Gastrocnemius medialis (tissue), 4 donors: ENCODE results near the gene VWA8. TPM values are rescaled to one million over a fixed set of nuclear protein-coding genes. Genes with fewer than 3 reads are reported as not detected.

ENCODE experiments used
- ATAC-seq, 2 donors: fragments of 150-250 bp; one replicate each; pipeline ENCODE4 v1.9.1; 2016
- DNase-seq, 2 donors: peaks; one replicate each; pipeline ENCODE4 v3.0.0-alpha.2; 2019
- H3K27ac ChIP-seq, 4 donors: fragments of 200-600 bp; sonication (generic); 1 replicate in 1 of 4; 2 replicates in 3 of 4; pipeline ENCODE4 v1.5.1; 2016 to 2018; ENCODE audit warnings: mild to moderate bottlenecking in 2 of 4, moderate library complexity in 1 of 4
- H3K27me3 ChIP-seq, 3 donors: fragments of 200-600 bp; sonication (generic) in 2 of 3; 1 replicate in 1 of 3; 2 replicates in 2 of 3; pipeline versions ENCODE4 v1.5.1 to v1.6.0; 2016 to 2019; ENCODE audit warnings: mild to moderate bottlenecking in 1 of 3, moderate library complexity in 1 of 3
- H3K36me3 ChIP-seq, 2 donors: fragments of 200-600 bp; sonication (generic) in 1 of 2; one replicate each; pipeline ENCODE4 v1.5.1; 2017 to 2018
- H3K4me1 ChIP-seq, 2 donors: fragments of 200-600 bp; sonication (generic) in 1 of 2; one replicate each; pipeline ENCODE4 v1.5.1; 2016 to 2017; ENCODE audit warnings: mild to moderate bottlenecking in 2 of 2
- H3K4me3 ChIP-seq, 4 donors: fragments of 200-600 bp; sonication (generic) in 3 of 4; 1 replicate in 1 of 4; 2 replicates in 3 of 4; pipeline ENCODE4 v1.5.1; 2016 to 2019; ENCODE audit warnings: mild to moderate bottlenecking in 2 of 4
- H3K9me3 ChIP-seq, 3 donors: fragments of 200-600 bp; sonication (generic) in 2 of 3; 1 replicate in 1 of 3; 2 replicates in 2 of 3; pipeline ENCODE4 v1.5.1; 2016 to 2019
- CTCF ChIP-seq, 5 experiments: fragments of 450-650 bp in 3 of 5; fragments of 200-600 bp in 2 of 5; sonication (generic) in 2 of 5; IDR thresholded peaks in 4 of 5; conservative IDR thresholded peaks in 1 of 5; 1 replicate in 4 of 5; 2 replicates in 1 of 5; pipeline ENCODE4 v1.5.1; 2016 to 2019; ENCODE audit warnings: antibody characterized with exemption in 5 of 5, mild to moderate bottlenecking in 3 of 5, moderate library complexity in 3 of 5
- POLR2A ChIP-seq, 2 donors: fragments of 450-650 bp; IDR thresholded peaks; one replicate each; pipeline ENCODE4 v1.6.1; 2017; ENCODE audit warnings: antibody characterized with exemption in 2 of 2, mild to moderate bottlenecking in 2 of 2, moderate library complexity in 2 of 2
- in situ Hi-C, 4 donors: fragments of 200-750 bp; cut with MboI; loops; one replicate each; pipeline versions ENCODE4 v1.15.0 to v1.8.0; 2017; ENCODE audit warnings: low sequenced_read_pairs in 4 of 4
- intact Hi-C: fragments of 100-400 bp; cut with DNase I; formaldehyde crosslinking; loops from one replicate; pipeline ENCODE4 v1.15.1; 2023; ENCODE audit warnings: low total_unique reads
- total RNA-seq, 4 donors: library from RNA; depleted of rRNA; stranded (reverse); fragments of >200 nt; gene quantifications; one replicate each; pipeline versions ENCODE4 v1.1.0 to v1.2.3, GENCODE V29; 2016

The VWA8 gene
- total RNA-seq, 4 donors from 2014 or later = 24.7 to 37.9 (median 29.7) TPM

GRCh38 chr13:41645331-41645730, 315.6 kb downstream of the VWA8 start:
- Histone ChIP-seq H3K4me1 (peaks cover 14 to 43% of the 10 kb centered on the region in 2 donors), H3K27me3 (no peaks in the 10 kb centered on the region), H3K27ac (peak overlapping the region; percentile 25 to 69 (median 60)), H3K9me3 (no peaks in the 10 kb centered on the region), H3K36me3 (no peaks in the 10 kb centered on the region), H3K4me3 (no peak overlapping the region)
- DNase-seq (peak; percentile 47 to 75), ATAC-seq (peak; percentile 81 to 89)
- intact Hi-C loops (loop anchor here (5.0 kb wide), 1 partner anchor 33 kb away; no protein-coding TSS in a partner anchor), in situ Hi-C loops (loop anchor here in 2 of 4 donors (5.0 to 25.0 kb wide), 2 partner anchors 183 to 293 kb away; partner anchors contain the start of gene RGCC (in 1 of the 2))
- no peak for TF ChIP-seq POLR2A (IDR thresholded peaks at IDR 0.05)
- TF ChIP-seq CTCF (IDR thresholded peaks at IDR 0.05 in 4 of 5, conservative IDR thresholded peaks at IDR 0.05 in 1 of 5) = no peak

GRCh38 chr13:41644742-41645141, 316.2 kb downstream of the VWA8 start:
- TF ChIP-seq CTCF (IDR thresholded peaks at IDR 0.05 in 4 of 5, conservative IDR thresholded peaks at IDR 0.05 in 1 of 5) (no peak), POLR2A (IDR thresholded peaks at IDR 0.05) (no peak)
- no peak for DNase-seq
- Histone ChIP-seq H3K36me3 (no peaks in the 10 kb centered on the region), H3K4me1 (peaks cover 20 to 49% of the 10 kb centered on the region in 2 donors), H3K4me3 (no peak overlapping the region), H3K27ac (peak overlapping the region; percentile 25 to 69 (median 60)), H3K27me3 (no peaks in the 10 kb centered on the region), H3K9me3 (no peaks in the 10 kb centered on the region)
- in situ Hi-C loops (loop anchor here in 2 of 4 donors (5.0 to 25.0 kb wide), 2 partner anchors 182 to 292 kb away; partner anchors contain the start of gene RGCC (in 1 of the 2)), intact Hi-C loops (loop anchor here (5.0 kb wide), 1 partner anchor 32 kb away; no protein-coding TSS in a partner anchor)
- ATAC-seq = no peak

- peak overlapping the region in 1 of 4 donors; percentile 7 for H3K27ac ChIP-seq
- H3K9me3 ChIP-seq = no peaks in the 10 kb centered on the region
- in situ Hi-C loops (loop anchor here in 1 of 4 donors (25.0 kb wide), 1 partner anchor 181 kb away; the partner anchor contains the start of gene RGCC), intact Hi-C loops (no loop called here)
- DNase-seq (no peak), ATAC-seq (no peak)
- H3K4me3 ChIP-seq = no peak overlapping the region
- H3K4me1 ChIP-seq = peaks cover 25 to 54% of the 10 kb centered on the region in 2 donors
- no peaks in the 10 kb centered on the region for H3K27me3 ChIP-seq
- no peak for TF ChIP-seq POLR2A (IDR thresholded peaks at IDR 0.05)
- no peaks in the 10 kb centered on the region for H3K36me3 ChIP-seq
Observed at GRCh38 chr13:41643507-41643906, 317.4 kb downstream of the VWA8 start.

GRCh38 chr13:41641961-41642360, 318.9 kb downstream of the VWA8 start:
- Histone ChIP-seq H3K27ac (no peak overlapping the region), H3K36me3 (no peaks in the 10 kb centered on the region), H3K9me3 (no peaks in the 10 kb centered on the region), H3K27me3 (no peaks in the 10 kb centered on the region), H3K4me3 (no peak overlapping the region), H3K4me1 (peaks cover 25 to 46% of the 10 kb centered on the region in 2 donors)
- in situ Hi-C loops (loop anchor here in 1 of 4 donors (25.0 kb wide), 1 partner anchor 180 kb away; the partner anchor contains the start of gene RGCC), intact Hi-C loops (no loop called here)
- ATAC-seq (no peak), DNase-seq (no peak)
- no peak for TF ChIP-seq CTCF (IDR thresholded peaks at IDR 0.05 in 4 of 5, conservative IDR thresholded peaks at IDR 0.05 in 1 of 5)
- TF ChIP-seq POLR2A (IDR thresholded peaks at IDR 0.05) = no peak

- Histone ChIP-seq H3K27ac (no peak overlapping the region), H3K9me3 (no peaks in the 10 kb centered on the region), H3K27me3 (no peaks in the 10 kb centered on the region), H3K36me3 (no peaks in the 10 kb centered on the region), H3K4me1 (peaks cover 25 to 46% of the 10 kb centered on the region in 2 donors), H3K4me3 (no peak overlapping the region)
- no peak for TF ChIP-seq CTCF (IDR thresholded peaks at IDR 0.05 in 4 of 5, conservative IDR thresholded peaks at IDR 0.05 in 1 of 5)
- no peak for TF ChIP-seq POLR2A (IDR thresholded peaks at IDR 0.05)
- in situ Hi-C loops (loop anchor here in 1 of 4 donors (25.0 kb wide), 1 partner anchor 179 kb away; the partner anchor contains the start of gene RGCC), intact Hi-C loops (no loop called here)
- DNase-seq (no peak), ATAC-seq (no peak)
Observed at GRCh38 chr13:41641429-41641828, 319.5 kb downstream of the VWA8 start.
